ENCODE measurements around the gene DNAJC13. TPM values are rescaled to one million over a fixed set of nuclear protein-coding genes. Genes with fewer than 3 reads are reported as not detected.
A peak's percentile ranks its signal among the peaks of the same experiment; 100 is the strongest.

DNAJC13 gene
- total RNA-seq, 1 experiment from 2014 or later = 28.8 TPM

DNA sequence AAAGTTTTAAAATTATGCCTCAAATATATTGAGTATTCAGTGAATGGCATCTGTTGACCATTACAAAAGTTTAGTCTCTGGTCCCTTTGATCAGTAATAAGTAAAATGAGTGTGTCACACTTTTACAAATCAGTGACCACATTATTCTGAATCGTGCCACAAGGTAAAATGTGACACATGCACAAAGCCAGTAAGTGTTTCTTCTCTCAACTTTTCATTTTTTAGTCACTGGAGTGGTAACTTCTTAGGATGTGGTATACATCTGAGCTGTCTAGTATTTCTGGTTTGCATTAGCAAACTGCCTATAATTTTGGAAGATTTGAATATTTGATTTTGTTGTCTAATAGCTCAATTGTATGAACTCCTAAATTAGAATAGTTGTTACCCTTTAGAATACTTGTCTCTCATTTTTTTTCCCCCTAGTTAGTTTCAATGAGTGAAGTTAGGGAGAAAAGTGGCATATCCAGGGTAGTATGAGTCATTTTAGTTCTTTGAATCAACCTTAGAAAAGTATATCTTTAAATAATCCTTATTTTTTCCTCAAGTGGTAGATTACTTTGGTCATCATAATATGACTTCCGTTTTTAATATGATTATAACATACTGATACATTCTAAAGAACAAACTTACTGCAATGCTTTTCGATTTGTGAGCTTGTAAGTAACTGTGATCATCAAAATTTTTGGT lies 18.1 kb downstream of the DNAJC13 start:
- H3K36me3 ChIP-seq (ENCODE audit: control insufficient read depth in 1 of 2, insufficient read depth in 2 of 2, low read length in 2 of 2) = no peaks in the 10 kb centered on the region
- CTCF ChIA-PET = no interaction called here
- H3K79me2 ChIP-seq (ENCODE audit: insufficient read depth, low read length) = peaks cover 12% of the 10 kb centered on the region
- no peak overlapping the region for H3K4me2 ChIP-seq (ENCODE audit: low read length)
- H3K27ac ChIP-seq (ENCODE audit: low read depth, low read length) = no peak overlapping the region
- no peak overlapping the region for H2AFZ ChIP-seq (ENCODE audit: low read depth, low read length, poor library complexity, severe bottlenecking)
- no peaks in the 10 kb centered on the region for H3K27me3 ChIP-seq (ENCODE audit: insufficient read depth, low read length)
- H3K9me3 ChIP-seq (ENCODE audit: control insufficient read depth in 1 of 2, insufficient read depth in 1 of 2, low read depth in 1 of 2, low read length in 2 of 2) = no peaks in the 10 kb centered on the region
- POLR2A ChIA-PET = no interaction called here
- BruUV-seq (replicated peaks) = TSS peak; percentile 7
- H3K4me3 ChIP-seq (replicated peaks in 1 of 2; ENCODE audit: low read depth in 1 of 2, low read length in 2 of 2) = no peak overlapping the region
- no peaks in the 10 kb centered on the region for H3K9me2 ChIP-seq (ENCODE audit: insufficient read depth)
- RAD21 ChIA-PET (ENCODE audit: low non-redundant PET in 1 of 2, low total read pairs in 2 of 2, uncharacterized antibody in 2 of 2, unreplicated experiment in 2 of 2) = no interaction called here
- peaks cover 8 to 18% of the 10 kb centered on the region in 2 experiments; a peak in 3 of 4 replicates for H3K4me1 ChIP-seq (ENCODE audit: control insufficient read depth in 1 of 2, insufficient read depth in 2 of 2, low read length in 2 of 2)
- intact Hi-C loops (cut with micrococcal nuclease) = loop anchor here (10.0 kb wide), 1 partner anchor 209 kb away; no protein-coding TSS in a partner anchor
- TF ChIP-seq EGR1 (IDR thresholded peaks at IDR 0.05; ENCODE audit: low read depth) (no peak), ZFX (IDR thresholded peaks at IDR 0.05) (no peak), ZNF274 (IDR thresholded peaks at IDR 0.05; ENCODE audit: low read depth, low read length) (no peak), ELF1 (IDR thresholded peaks at IDR 0.05; ENCODE audit: borderline replicate concordance, low read depth) (no peak)
- TF ChIP-seq, protein P1, sequence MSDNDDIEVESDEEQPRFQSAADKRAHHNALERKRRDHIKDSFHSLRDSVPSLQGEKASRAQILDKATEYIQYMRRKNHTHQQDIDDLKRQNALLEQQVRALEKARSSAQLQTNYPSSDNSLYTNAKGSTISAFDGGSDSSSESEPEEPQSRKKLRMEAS (IDR thresholded peaks at IDR 0.05) = no peak
- TF ChIP-seq, protein P2, sequence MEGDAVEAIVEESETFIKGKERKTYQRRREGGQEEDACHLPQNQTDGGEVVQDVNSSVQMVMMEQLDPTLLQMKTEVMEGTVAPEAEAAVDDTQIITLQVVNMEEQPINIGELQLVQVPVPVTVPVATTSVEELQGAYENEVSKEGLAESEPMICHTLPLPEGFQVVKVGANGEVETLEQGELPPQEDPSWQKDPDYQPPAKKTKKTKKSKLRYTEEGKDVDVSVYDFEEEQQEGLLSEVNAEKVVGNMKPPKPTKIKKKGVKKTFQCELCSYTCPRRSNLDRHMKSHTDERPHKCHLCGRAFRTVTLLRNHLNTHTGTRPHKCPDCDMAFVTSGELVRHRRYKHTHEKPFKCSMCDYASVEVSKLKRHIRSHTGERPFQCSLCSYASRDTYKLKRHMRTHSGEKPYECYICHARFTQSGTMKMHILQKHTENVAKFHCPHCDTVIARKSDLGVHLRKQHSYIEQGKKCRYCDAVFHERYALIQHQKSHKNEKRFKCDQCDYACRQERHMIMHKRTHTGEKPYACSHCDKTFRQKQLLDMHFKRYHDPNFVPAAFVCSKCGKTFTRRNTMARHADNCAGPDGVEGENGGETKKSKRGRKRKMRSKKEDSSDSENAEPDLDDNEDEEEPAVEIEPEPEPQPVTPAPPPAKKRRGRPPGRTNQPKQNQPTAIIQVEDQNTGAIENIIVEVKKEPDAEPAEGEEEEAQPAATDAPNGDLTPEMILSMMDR (IDR thresholded peaks at IDR 0.05 in 2 of 3, conservative IDR thresholded peaks at IDR 0.05 in 1 of 3; ENCODE audit: borderline replicate concordance in 1 of 3, insufficient read depth in 1 of 3, low read depth in 2 of 3, low read length in 2 of 3) = no peak
- no peaks in the 10 kb centered on the region for H4K20me1 ChIP-seq (ENCODE audit: insufficient read depth)
- H3K9ac ChIP-seq (ENCODE audit: low read length) = no peak overlapping the region
- DNase-seq (ENCODE audit: low read depth, low spot score) = no peak
- no peak for ATAC-seq

DNA sequence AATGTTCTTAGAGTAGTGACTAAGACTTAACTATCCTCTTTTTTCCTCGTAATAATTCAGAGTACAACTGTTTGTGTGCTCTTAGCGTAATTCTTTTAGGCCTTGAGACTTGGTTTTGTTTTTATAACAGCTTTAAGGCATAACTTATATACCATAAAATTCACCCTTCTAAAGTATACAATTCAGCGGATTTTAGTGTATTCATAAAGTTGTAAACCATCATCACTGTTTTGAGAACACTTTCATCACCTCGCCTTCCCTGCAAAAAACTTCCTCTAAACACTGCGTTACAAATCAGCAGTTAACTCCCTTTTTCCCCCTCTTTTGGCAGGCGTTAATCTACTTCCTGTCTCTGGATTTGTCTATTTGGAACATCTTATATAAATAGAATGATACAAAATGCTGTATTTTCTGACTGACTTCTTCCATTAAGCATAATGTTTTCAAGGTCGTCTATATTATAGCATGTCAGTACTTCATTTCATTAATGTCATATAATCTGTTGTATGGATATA lies 18.7 kb downstream of the DNAJC13 start:
- ChIA-PET RAD21 (ENCODE audit: low non-redundant PET in 1 of 2, low total read pairs in 2 of 2, uncharacterized antibody in 2 of 2, unreplicated experiment in 2 of 2) (no interaction called here), POLR2A (no interaction called here), CTCF (no interaction called here)
- H4K20me1 ChIP-seq (ENCODE audit: insufficient read depth) = no peaks in the 10 kb centered on the region
- DNase-seq (ENCODE audit: low read depth, low spot score) = no peak
- no peaks in the 10 kb centered on the region for H3K9me3 ChIP-seq (ENCODE audit: control insufficient read depth in 1 of 2, insufficient read depth in 1 of 2, low read depth in 1 of 2, low read length in 2 of 2)
- ATAC-seq = no peak
- intact Hi-C loops (cut with micrococcal nuclease) = loop anchor here (10.0 kb wide), 1 partner anchor 209 kb away; no protein-coding TSS in a partner anchor
- no peak overlapping the region for H3K27ac ChIP-seq (ENCODE audit: low read depth, low read length)
- no peaks in the 10 kb centered on the region for H3K27me3 ChIP-seq (ENCODE audit: insufficient read depth, low read length)
- H3K36me3 ChIP-seq (ENCODE audit: control insufficient read depth in 1 of 2, insufficient read depth in 2 of 2, low read length in 2 of 2) = no peaks in the 10 kb centered on the region
- BruUV-seq (replicated peaks) = no TSS peak
- H3K4me3 ChIP-seq (replicated peaks in 1 of 2; ENCODE audit: low read depth in 1 of 2, low read length in 2 of 2) = no peak overlapping the region
- H2AFZ ChIP-seq (ENCODE audit: low read depth, low read length, poor library complexity, severe bottlenecking) = no peak overlapping the region
- peaks cover 8 to 18% of the 10 kb centered on the region in 2 experiments; a peak in 3 of 4 replicates for H3K4me1 ChIP-seq (ENCODE audit: control insufficient read depth in 1 of 2, insufficient read depth in 2 of 2, low read length in 2 of 2)
- H3K9me2 ChIP-seq (ENCODE audit: insufficient read depth) = no peaks in the 10 kb centered on the region
- H3K9ac ChIP-seq (ENCODE audit: low read length) = no peak overlapping the region
- no peak overlapping the region for H3K4me2 ChIP-seq (ENCODE audit: low read length)
- H3K79me2 ChIP-seq (ENCODE audit: insufficient read depth, low read length) = peaks cover 9% of the 10 kb centered on the region
- TF ChIP-seq EZH2 (IDR thresholded peaks at IDR 0.05) (no peak), EZH2phosphoT487 (IDR thresholded peaks at IDR 0.05; ENCODE audit: borderline replicate concordance) (no peak), JUND (IDR thresholded peaks at IDR 0.05) (no peak), POLR2A (IDR thresholded peaks at IDR 0.05; ENCODE audit: borderline replicate concordance, extremely low read depth, insufficient read depth, insufficient read length) (no peak), SIN3A (IDR thresholded peaks at IDR 0.05; ENCODE audit: low read depth) (no peak), POLR2AphosphoS5 (IDR thresholded peaks at IDR 0.05; ENCODE audit: low read depth, low read length) (no peak), TCF7L2 (IDR thresholded peaks at IDR 0.05; ENCODE audit: borderline replicate concordance, extremely low read depth, insufficient read depth, insufficient read length) (no peak)
- TF ChIP-seq, protein P3, sequence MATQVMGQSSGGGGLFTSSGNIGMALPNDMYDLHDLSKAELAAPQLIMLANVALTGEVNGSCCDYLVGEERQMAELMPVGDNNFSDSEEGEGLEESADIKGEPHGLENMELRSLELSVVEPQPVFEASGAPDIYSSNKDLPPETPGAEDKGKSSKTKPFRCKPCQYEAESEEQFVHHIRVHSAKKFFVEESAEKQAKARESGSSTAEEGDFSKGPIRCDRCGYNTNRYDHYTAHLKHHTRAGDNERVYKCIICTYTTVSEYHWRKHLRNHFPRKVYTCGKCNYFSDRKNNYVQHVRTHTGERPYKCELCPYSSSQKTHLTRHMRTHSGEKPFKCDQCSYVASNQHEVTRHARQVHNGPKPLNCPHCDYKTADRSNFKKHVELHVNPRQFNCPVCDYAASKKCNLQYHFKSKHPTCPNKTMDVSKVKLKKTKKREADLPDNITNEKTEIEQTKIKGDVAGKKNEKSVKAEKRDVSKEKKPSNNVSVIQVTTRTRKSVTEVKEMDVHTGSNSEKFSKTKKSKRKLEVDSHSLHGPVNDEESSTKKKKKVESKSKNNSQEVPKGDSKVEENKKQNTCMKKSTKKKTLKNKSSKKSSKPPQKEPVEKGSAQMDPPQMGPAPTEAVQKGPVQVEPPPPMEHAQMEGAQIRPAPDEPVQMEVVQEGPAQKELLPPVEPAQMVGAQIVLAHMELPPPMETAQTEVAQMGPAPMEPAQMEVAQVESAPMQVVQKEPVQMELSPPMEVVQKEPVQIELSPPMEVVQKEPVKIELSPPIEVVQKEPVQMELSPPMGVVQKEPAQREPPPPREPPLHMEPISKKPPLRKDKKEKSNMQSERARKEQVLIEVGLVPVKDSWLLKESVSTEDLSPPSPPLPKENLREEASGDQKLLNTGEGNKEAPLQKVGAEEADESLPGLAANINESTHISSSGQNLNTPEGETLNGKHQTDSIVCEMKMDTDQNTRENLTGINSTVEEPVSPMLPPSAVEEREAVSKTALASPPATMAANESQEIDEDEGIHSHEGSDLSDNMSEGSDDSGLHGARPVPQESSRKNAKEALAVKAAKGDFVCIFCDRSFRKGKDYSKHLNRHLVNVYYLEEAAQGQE (IDR thresholded peaks at IDR 0.05; ENCODE audit: low read depth) = no peak
- TF ChIP-seq, protein P1 (IDR thresholded peaks at IDR 0.05) = no peak
